HFF-Myc (cell line): Measurements from ENCODE around the gene MPI.

Source experiments
- DNase-seq: peaks from one replicate; pipeline ENCODE4 v3.0.0-alpha.2; 2011; ENCODE audit warnings: low read depth; ENCODE audit errors: extremely low read depth
- H3K4me3 ChIP-seq: replicated peaks from 2 replicates; pipeline ENCODE4 v1.5.1; 2011; ENCODE audit warnings: low read depth, mild to moderate bottlenecking, control low read depth, low read length
- CTCF ChIP-seq: IDR thresholded peaks from 2 replicates; pipeline ENCODE4 v1.5.1; 2012; ENCODE audit warnings: mild to moderate bottlenecking, low read depth, low read length, control low read depth; ENCODE audit errors: missing control alignments

The MPI gene

GRCh38 chr15:74895830-74896229, 6.0 kb downstream of the MPI start:
- TF ChIP-seq CTCF = no peak
- no peak overlapping the region for H3K4me3 ChIP-seq
- DNase-seq = no peak

GRCh38 chr15:74896316-74896715, 6.5 kb downstream of the MPI start:
- no peak for DNase-seq
- no peak overlapping the region for H3K4me3 ChIP-seq
- TF ChIP-seq CTCF = no peak

- no peak overlapping the region for H3K4me3 ChIP-seq
- no peak for DNase-seq
- no peak for TF ChIP-seq CTCF
These were observed 7.5 kb downstream of the MPI start for GRCh38 chr15:74897300-74897701.

- H3K4me3 ChIP-seq = no peak overlapping the region
- peak; percentile 82 for TF ChIP-seq CTCF
- no peak for DNase-seq
These were observed 11.8 kb downstream of the MPI start for GRCh38 chr15:74901612-74902063.

GRCh38 chr15:74902295-74903075, 12.6 kb downstream of the MPI start:
- no peak for DNase-seq
- TF ChIP-seq CTCF = no peak
- H3K4me3 ChIP-seq = no peak overlapping the region

GRCh38 chr15:74903676-74904075, 13.8 kb downstream of the MPI start:
- DNase-seq = no peak
- H3K4me3 ChIP-seq = no peak overlapping the region
- TF ChIP-seq CTCF = no peak
